Fibroblast of villous mesenchyme (primary cell): Measurements from ENCODE around the gene RNF182. TPM values are rescaled to one million over a fixed set of nuclear protein-coding genes. Genes with fewer than 3 reads are reported as not detected.
"Not testable (repeated sequence)": the region's sequence is repeated elsewhere in the genome, so short reads cannot be mapped to it uniquely, and the experiment has no call there.

Experiments used
- DNase-seq: peaks from one replicate; pipeline ENCODE4 v3.0.0-alpha.2; 2010; ENCODE audit warnings: low read depth
- H3K4me3 ChIP-seq: 2 replicates; pipeline ENCODE4 v1.5.1; 2011; ENCODE audit warnings: low read depth, mild to moderate bottlenecking, low read length
- CTCF ChIP-seq: IDR thresholded peaks from 2 replicates; pipeline ENCODE4 v1.5.1; 2012; ENCODE audit warnings: low read depth, mild to moderate bottlenecking, low read length; ENCODE audit not compliant: insufficient read depth
- total RNA-seq: library from RNA; depleted of rRNA; stranded (reverse); fragments of >200 nt; gene quantifications from 2 replicates; pipeline ENCODE4 v1.2.3, GENCODE V29; 2012

Gene RNF182
- total RNA-seq, 1 donor = 6.9 TPM

- TF ChIP-seq CTCF = no peak
- no peak for DNase-seq
- no peak overlapping the region for H3K4me3 ChIP-seq
These were observed 10.0 kb downstream of the RNF182 start for GRCh38 chr6:13934721-13935120.

GRCh38 chr6:13935190-13935880 lies 10.6 kb downstream of the RNF182 start:
- no peak overlapping the region for H3K4me3 ChIP-seq
- DNase-seq = no peak
- no peak for TF ChIP-seq CTCF

GRCh38 chr6:13935881-13936261 lies 11.1 kb downstream of the RNF182 start:
- not testable (repeated sequence) for H3K4me3 ChIP-seq, DNase-seq

- DNase-seq = no peak
- no peak for TF ChIP-seq CTCF
- no peak overlapping the region for H3K4me3 ChIP-seq
These were observed 17.1 kb downstream of the RNF182 start for GRCh38 chr6:13941902-13942301.

- DNase-seq = no peak
- no peak overlapping the region for H3K4me3 ChIP-seq
- TF ChIP-seq CTCF = no peak
These were observed 19.2 kb downstream of the RNF182 start for GRCh38 chr6:13943943-13944342.

- TF ChIP-seq CTCF = no peak
- no peak overlapping the region for H3K4me3 ChIP-seq
- DNase-seq = no peak
These were observed 21.8 kb downstream of the RNF182 start for GRCh38 chr6:13946506-13946905.

- H3K4me3 ChIP-seq = no peak overlapping the region
- DNase-seq = no peak
- no peak for TF ChIP-seq CTCF
These were observed 22.9 kb downstream of the RNF182 start for GRCh38 chr6:13947611-13948178.
